Breast epithelium (tissue), 3 donors: ENCODE measurements around the gene HDAC8.
"Not testable (repeated sequence)": the region's sequence is repeated elsewhere in the genome, so short reads cannot be mapped to it uniquely, and the experiment has no call there.

Experiments
- CTCF ChIP-seq, 3 donors: fragments of 450-650 bp; IDR thresholded peaks; one replicate each; pipeline ENCODE4 v1.5.1; 2016 to 2017; ENCODE audit warnings: antibody characterized with exemption in 3 of 3, mild to moderate bottlenecking in 3 of 3, moderate library complexity in 3 of 3
- POLR2A ChIP-seq: fragments of 450-650 bp; IDR thresholded peaks from one replicate; pipeline ENCODE4 v1.6.1; 2016; ENCODE audit warnings: antibody characterized with exemption, mild to moderate bottlenecking, moderate library complexity
- POLR2AphosphoS5 ChIP-seq, 3 donors: sonication (generic); formaldehyde crosslinking; IDR thresholded peaks; one replicate each; pipeline ENCODE4 v1.6.1; 2017; ENCODE audit warnings: antibody characterized with exemption in 3 of 3

- not testable (repeated sequence) for TF ChIP-seq CTCF (IDR thresholded peaks at IDR 0.05); POLR2AphosphoS5 (IDR thresholded peaks at IDR 0.05); POLR2A
Measured at GRCh38 chrX:72552443-72552842, 20.2 kb downstream of the HDAC8 start.
